Hematopoietic multipotent progenitor cell treated with erythropoietin and hydrocortisone succinate and interleukin-3 and kit ligand, for 4 days (in vitro differentiated cells): ENCODE results near the gene P4HA2.

Source experiments
- DNase-seq: peaks from one replicate; pipeline ENCODE4 v3.0.0-alpha.2; 2015

P4HA2 gene

DNA sequence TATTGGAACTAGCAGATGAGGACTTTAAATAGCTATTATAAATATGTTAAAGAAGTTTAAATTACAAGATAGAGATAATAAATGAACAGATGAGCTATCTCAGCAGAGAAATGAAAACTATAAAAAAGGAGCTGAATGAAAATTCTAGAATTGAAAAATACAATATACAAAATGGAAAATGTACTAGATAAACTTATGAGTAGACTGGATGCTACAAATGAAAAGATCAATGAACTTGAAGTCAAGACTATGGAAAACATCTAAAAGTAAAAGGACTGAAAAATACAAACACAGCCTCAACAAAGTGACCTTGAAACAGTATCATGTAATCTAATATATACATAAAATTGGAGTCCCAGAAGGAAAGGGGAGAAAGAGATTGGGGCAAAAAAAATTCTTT is 19.2 kb upstream of the P4HA2 start:
- DNase-seq = no peak

DNA sequence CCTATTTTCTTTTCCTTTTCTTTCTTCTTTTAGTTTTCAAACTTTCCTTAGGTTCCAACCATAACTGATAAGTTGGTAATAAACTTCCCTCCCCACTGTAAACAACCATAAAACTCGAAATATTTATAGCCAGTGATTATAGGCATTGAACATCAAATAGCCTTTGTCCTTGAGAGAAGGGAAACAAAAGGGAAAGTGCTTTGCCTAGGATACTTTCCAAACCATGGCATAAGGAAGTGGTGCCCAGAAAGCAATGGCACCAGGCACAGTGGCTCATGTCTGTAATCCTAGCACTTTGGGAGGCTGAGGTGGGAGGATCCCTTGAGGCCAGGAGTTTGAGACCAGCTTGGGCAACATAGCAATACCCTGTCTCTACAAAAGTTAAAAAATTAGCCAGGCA is 17.9 kb upstream of the P4HA2 start:
- DNase-seq = no peak

DNA sequence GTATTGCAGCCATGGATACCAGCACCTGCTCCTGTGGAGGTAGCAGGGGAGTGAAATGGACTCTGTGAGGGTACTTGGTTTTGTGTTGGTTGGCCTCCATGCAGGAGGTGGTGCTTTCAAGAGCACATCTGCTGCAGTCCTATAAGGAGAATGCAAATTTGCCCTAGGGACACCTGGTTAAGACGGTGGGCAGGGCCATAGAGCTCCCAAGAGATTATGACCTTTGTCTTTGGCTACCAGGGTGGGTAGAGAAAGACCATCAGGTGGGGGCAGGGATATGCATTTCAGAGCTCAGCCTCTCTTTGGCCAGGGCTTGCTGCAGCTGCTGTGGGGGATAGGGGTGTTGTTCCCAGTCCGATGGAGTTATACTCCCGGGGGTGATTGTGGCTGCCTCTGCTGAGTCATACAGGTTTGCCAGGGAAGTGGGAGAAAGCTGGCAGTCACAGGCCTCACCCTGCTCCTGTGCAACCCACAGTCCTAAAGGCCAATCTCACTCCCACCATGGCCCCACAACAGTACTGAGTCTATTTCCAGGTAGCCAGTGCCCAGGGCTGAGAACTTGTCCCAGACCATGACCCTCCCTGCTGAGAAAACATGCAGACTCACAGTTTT is 15.8 kb upstream of the P4HA2 start:
- no peak for DNase-seq

DNA sequence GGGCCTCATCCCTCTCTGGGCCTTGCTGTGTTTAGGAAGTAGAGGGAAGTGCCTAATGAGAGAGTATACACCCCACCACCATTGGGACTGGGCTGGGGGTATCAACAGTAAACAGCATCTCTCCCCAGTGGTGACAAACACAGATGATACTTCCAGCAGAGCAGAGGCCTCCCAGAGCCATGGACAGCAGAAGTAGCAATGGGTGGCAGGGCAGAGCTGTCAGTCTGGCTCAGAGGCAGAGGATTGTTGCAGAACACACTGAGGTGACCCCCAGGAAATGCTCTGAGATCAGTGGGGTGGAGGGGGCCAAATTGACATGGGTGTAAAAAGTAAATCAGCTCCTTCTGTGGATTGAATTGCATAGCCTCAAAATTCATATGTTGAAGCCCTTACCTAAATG is 12.1 kb upstream of the P4HA2 start:
- DNase-seq = no peak

DNA sequence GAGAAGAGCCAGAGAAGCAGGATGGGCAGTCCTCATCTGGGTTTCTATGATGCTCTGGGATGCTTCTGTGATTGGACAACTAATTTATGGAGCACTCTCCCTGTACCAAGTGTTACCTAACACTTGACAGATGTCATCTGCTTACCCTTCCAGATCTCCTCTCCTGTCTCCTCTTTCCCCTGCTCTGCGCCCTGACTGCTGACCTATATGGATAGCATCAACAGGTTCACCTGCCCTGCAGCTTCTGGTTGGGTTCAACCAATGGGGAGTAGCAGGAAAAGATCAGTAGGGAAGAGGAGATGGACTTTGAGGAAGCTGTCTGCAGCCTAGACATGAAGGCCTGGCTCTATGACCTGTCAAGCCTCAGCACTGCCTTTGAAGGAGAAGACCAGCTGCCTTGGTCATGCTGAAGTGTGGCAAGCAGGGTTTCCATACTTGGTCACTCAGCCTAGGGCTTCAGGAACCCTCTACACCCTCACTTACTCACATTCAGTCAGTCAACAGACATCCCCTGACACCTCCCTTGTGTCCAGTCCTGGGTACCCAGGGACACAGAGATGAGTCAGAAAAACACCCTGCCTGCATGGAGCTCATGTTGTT is 11.3 kb upstream of the P4HA2 start:
- DNase-seq = no peak

DNA sequence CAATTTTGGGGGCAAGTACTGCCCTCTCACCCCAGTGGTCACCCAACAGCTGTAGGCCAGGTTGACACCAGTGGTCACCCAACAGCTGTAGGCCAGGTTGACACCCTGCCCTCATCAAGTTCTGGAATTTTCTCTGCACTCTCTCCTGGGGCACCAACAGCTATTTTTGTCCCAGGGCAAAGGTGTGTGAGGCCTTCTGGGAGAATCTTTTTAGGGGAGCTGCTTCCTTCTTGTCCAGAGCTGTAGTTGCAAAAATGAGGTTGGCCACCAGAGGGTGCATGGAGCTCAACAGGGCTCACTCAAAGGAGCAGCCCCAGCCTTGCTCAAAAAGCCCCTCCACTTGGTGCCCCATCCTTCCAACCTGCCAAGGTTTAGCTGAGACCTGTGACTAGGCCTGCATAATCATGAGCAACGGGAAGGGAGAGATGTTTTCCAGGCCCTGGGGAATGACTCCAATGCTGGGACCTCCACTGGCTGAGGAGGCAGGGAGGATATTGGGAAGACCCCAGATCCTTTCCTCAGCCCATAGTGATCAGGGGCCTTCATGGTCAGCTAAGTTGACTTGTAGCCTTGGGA is 10.6 kb upstream of the P4HA2 start:
- peak; percentile 85 for DNase-seq

DNA sequence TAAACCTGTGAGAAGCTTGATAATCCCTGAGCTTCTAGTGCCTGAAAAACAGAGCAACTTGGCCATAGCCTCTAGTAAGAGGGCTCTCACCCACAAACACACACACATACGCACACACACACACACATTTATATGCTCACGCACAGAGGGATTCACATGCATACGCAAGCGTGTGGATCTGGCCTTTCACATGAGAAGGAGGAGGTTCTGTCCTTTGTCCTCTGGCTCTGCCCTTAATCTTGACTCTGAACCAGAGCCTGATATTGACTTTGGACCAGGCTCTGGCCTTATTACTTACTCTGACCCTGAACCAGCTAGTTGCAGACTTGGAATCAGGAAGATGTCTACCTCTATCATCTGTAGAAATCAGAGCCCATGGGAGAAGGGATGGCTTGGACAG is 10.0 kb upstream of the P4HA2 start:
- DNase-seq = no peak

DNA sequence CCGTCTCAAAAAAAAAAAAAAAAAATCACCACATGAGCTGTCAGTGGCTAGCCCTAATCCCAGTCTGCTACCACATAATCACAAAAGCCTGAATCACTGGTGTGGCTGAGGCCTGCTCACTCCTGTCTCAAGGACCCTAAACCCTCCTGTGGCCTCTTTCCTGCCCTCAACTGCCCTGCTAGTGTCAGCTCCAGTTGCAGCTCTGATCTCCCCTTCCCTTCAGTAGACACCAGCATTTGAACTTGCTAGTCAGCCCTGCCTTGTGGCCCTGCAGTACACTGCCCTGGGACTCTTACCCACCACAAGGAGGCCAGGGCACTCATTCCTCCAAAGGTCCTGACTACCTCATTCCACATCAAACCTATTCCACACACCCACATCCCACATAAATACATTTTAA is 9.5 kb upstream of the P4HA2 start:
- no peak for DNase-seq

DNA sequence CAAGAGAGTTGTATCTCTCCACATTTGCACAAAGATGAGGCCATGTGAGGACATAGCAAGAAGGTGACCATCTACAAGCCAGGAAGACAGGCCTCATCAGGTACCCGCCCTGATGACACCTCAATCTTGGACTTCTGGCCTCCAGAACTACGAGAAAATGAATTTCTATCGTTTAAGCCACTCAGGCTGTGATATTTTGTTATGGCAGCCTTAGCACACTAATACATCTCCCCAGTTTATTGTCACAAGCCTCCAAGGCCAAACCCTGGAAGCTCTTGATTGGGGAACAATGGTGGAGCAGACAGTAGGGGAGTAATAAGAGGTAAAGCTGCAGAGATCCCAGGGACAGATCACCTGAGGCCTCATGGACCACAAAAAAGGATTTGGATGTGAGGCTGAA is 7.7 kb upstream of the P4HA2 start:
- DNase-seq = no peak

DNA sequence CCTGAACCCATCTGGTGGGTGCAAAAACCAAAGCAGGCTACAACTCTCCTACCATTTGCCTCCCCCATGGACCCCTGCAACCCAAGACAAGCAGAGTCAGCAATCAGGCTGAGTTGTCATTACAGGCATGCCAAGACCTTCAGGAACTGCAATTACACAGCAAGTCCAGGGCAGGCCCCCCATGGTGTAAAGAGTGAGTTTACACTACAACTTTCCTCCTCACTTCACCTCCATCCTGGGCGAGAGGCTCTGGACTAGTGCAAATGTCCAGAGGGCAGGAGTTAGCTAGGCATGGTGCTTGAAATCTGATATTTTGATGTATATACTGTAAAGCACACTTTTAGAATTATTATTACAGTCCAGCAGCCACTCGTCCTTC is 7.0 kb upstream of the P4HA2 start:
- DNase-seq = no peak

DNA sequence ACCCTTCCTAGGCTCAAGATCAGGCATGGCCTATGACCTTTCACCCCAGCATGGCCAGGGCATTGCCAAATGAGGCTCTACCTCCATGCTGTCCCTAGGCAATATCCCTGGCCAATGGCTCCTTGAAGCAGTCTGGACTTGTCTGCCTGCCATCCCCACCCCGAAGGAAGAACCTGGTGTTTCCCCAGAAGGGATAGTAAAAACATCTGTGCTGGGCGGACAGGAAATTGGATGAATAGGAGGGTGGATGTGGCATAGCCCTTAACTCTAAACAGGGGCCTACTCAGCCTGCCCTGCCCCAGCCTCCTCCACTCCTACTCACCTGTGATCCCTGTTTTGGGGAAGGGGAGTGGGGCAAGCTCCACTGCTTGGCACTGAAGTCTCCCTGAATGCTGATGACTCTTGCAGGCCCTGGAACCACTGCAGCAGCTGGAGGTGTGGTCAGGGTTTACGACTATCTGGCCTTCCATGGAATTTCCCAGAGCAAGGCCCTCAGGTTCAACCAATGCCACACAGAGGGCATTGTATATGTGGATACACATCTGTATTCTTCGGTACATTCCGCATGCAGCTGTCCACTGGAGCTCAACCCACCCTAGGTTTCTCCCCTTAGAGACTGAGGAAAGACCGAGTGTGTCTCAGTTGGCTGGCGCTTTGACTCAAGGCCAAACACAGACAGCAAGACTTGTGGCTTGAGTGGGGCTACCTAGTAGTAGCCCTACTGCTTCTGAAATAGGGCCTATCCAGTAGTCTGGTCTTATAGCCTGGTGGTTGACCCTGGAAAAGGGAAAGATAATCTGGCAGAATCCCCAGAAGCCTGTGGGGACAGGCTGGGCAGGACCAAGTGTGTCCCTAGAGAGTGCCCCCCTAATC is 6.4 kb upstream of the P4HA2 start:
- DNase-seq = no peak

DNA sequence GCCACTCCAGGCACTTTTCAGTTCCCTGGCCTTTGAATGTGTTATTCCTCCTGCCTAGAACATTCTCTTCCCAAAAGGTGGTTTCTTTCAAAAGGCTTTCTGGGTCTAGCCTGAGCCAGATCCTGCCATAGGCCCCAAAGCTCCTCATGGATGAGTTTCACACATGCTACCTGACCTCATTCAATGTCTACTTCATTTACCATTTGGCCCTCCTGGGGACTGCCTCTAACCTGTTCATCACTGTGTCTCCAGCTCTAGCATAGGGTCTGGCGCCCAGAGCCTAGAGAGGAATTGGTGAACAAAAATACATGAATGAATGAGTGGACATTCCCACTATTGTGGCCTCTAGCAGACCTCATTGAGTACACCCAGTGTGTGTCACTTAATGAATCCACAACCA is 5.4 kb upstream of the P4HA2 start:
- DNase-seq = no peak

DNA sequence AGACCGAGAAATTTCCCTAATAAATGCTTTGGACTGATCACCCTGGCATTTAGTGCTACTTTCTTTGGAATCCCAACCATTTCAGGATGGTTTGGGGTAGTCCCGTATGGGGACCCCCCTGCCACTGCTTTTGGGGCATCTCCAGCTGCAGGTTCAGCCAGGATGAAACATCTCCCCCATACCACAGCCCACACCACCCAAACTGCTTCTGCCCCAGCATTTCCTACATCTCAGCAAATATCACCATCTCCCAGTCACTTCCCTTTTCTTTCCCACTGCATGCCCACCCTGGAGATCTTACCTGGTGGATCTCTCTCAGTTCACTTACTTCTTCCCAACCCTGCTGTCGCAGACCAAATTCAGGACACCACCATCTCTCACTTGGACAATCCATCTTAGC is 4.8 kb upstream of the P4HA2 start:
- DNase-seq = no peak

DNA sequence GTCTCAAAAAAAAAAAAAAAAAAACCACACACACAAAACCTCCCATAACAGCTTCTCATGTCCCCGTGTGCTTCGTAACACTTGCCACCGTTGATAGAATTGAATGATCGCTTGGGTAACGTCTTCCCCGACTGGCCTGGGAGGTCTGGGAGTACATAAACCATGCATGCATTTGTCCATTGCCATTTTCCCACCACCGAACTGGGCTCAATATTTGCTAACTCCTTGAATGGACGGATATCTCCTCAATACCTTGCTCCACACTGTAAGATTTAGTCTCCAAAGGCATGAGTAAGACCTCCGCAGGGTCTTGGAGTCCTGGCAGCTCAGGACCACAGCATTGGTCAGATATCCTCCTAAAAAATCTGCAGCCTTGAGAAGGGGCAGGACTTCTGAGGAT is 3.2 kb upstream of the P4HA2 start:
- DNase-seq = no peak

DNA sequence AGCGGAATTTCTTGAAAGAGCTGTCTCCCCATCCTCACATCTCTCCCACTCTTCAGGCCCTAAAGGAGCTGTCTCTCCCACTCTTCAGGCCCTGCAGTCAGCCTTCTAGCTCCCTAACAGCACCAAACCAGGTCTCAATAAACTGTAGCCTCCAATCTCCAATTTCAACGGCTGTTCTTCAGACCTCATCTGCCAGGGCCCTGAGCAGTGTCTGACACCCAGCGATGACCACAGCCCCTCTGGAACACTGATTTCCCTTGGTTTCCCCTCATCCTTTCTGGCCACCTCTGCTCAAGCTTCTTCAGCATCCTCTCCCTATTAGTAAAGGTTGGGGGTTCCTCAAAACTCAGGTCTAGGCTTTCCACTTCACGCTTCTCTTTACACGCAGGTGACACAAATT is 1.6 kb upstream of the P4HA2 start:
- no peak for DNase-seq

DNA sequence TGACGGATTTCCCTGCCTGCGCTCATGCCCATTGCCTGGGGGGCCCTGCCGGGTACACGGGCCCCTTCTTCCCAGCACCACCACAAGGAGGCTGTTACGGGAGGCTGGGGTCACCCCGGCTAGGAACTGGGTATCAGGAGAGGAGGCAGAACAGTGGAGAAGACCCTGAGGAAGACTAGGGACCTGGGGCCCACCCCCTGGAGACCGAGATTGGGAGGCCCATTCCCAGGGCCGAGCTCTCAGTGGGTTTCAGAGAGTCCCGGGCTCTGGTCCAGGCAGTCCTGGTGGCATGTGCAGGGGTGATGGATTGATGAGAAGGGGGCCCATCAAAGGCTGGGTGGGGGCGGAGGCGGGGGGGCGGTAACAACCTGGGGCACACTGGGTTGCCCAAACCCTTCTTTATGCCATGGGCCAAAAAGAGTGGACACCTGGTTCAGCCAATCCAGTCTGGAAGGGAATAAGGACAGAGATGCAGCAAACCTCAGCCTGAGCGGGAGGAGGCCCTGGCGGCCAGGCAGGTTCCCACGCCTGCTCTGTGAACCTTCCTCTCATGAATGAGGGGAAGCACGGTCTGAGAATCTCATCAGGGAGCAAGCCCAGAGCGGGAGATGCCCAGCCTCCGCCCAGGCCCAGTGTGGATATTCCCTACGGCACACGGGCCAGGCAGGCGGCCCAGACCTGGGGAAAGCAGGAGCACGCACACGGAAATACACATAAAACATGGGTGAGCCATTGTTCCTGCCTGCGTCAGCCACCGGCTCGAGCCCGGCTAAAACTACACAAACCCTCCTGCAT is 785 bp upstream of the P4HA2 start:
- DNase-seq = no peak

DNA sequence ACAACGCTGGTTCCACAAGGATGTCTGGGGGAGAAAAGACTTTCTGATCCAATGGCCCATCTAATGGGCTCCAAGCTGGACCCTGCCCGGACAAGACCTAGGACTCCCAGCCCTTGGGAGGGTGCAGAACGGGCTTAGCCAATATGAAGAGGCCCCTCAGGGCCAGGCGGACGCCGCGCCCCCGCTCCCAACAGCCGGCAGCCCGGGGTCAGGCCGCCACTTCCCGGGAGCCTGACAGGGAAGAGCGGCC is 493 bp downstream of the P4HA2 start:
- no peak for DNase-seq

DNA sequence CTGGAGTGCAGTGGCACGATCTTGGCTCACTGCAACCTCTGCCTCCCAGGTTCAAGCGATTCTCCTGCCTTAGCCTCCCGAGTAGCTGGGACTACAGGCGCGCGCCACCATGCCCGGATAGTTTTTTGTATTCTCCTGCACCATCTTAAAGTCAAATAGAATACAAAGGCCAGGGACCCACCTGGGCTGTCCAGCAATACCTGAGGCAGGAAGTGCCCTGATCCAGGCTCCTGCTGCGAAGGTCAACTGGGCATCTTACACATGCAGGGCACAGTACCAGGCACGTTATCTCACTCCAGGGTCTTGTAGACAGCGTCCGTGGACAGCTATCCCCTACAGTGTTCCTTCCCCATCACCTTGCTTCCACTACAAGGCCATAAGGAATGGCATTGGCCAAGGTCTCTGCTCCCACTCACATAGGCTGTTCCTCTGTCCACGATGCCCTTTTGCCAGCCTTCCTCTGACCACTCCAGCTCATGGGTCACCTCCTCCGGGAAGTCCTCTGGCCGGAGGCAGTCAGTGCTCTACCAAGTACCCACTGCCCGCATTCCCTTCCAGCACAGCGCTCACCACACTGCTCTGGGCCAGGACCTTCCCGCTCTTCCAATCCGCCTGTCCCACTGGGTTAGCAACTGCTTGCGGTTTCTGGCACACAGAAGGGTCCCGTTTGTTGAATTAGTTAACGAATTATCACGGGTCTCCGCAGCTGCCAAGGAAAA is 978 bp downstream of the P4HA2 start:
- no peak for DNase-seq

DNA sequence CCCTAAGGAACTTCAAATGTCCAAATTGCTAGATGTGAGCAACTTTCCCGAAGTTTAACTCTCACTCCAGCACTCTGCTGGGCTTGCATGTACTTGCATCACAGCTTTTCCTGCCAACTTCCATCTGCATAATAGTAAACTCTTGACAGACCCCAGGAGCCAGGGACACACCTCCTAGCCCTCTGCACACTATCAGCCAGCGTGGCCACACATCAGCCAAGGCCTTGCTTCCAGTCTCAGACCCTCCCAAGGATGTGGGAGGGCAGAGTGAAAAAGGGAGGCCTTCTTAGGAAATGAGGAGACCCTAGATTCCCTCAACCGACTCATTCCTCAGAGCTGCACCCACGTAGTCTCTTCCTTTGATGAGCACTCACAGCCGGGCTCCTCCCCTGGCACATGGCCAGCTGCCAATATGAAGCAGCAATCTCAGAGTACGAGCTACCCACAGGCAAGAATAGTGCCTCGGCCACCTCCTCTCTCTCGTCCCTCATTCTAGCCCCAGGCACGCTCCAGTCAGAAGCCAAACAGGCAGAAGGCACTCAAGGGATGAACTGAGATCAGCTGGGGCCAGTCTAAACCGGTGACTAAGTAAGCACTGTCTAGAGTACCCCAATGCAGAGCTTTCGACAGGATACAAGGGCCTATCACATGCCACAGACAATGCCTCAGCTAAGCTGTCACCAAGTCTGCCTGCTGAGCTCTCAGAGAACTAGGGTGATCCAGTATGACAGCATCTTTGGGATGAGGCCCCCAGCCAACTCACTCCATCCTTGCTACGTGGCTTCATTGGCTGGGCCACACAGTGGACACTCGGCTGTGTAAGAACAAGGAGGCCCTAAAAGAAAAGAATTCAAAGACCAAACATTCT is 2.3 kb downstream of the P4HA2 start:
- DNase-seq = peak; percentile 62

DNA sequence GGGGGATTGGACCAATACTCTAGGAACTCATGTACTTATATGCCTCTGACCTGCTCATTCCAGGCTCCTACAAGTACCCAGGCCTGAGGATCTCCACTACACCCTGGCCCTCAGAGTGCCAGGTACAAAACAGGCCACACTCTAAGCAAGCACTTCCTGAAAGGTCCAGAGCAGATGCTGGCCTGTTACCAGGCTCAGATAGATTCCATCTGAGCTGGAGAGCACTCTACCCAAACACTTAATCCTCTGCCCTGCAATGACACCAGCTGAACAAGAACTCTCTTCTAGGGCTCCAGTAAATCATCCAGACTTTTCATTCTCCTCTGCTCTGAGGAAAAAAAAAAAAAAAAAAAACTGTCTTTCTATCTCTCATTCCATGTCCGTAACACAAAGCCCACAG is 2.9 kb downstream of the P4HA2 start:
- no peak for DNase-seq

DNA sequence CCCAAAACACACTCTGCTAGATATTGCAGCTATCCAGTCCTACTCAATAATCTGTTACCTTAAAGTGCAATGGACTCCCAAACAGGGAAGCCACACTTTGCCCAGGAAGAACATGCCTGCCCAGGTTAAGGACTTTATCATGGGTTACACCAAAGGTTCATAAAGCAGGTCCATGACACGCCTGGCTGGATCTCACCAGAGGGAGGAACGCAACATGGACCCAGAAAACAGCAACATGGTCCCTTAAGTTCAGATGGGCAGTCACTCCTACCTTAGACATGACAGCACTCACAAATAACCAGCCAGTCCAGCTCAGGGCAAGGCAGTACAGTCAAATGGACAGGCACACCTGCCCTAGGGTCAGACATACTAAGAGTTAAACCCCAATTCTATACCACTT is 3.8 kb downstream of the P4HA2 start:
- no peak for DNase-seq

DNA sequence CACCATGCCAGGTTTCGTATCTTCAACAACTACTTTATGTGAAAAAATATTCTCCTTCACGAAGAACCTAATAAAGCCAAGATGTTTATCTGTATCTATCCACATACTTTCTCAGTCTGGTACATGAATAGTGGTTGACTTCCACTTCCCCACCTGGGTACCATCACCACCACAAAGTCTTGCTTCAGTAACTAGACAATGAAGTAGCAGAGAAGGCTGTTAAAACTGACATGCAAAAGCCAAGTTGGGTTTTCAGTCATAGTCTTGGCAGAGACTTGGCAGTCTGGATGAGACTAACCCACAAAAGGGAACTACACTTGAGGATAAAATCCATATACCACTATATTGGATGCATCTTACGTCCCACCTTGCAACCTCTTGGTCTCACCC is 5.0 kb downstream of the P4HA2 start:
- no peak for DNase-seq
